HCT116 (cell line): ENCODE data around the gene CTIF. TPM values are rescaled to one million over a fixed set of nuclear protein-coding genes. Genes with fewer than 3 reads are reported as not detected.

Source experiments
- ATAC-seq: fragments of 200-7000 bp; cut with Tn5 transposase; 2 replicates; pipeline ENCODE4 v1.9.1; 2020; ENCODE audit warnings: mild to moderate bottlenecking, moderate library complexity
- BruUV-seq: library from RNA; stranded (reverse); fragments of 400-500 nt; replicated peaks from 2 replicates; lab custom pipeline; 2021; lab: Mats Ljungman, UMichigan
- CTCF ChIA-PET: fragments of 300-600 bp; sonication (Branson Sonifier 250); formaldehyde crosslinking; loops from one replicate; lab custom pipeline; 2021; ENCODE audit warnings: antibody characterized with exemption; lab: Charles Lee
- POLR2A ChIA-PET: fragments of 300-600, 350-600 bp; sonication (Branson Sonifier 250); formaldehyde crosslinking; loops from one replicate; lab custom pipeline; 2021; ENCODE audit warnings: antibody characterized with exemption; lab: Charles Lee
- RAD21 ChIA-PET, 2 experiments: fragments of 300-600 bp; sonication (Branson Sonifier 250); formaldehyde crosslinking; loops; one replicate each; lab custom pipeline; 2023; ENCODE audit warnings: low total read pairs in 2 of 2; ENCODE audit not compliant: uncharacterized antibody in 2 of 2, unreplicated experiment in 2 of 2, low non-redundant PET in 1 of 2; lab: Charles Lee
- DNase-seq: peaks from one replicate; pipeline ENCODE4 v3.0.0-alpha.2; 2010; ENCODE audit warnings: low read depth, low spot score
- H2AFZ ChIP-seq: fragments of 200-600 bp; shearing (Covaris generic), sonication (generic); 2 replicates; pipeline ENCODE4 v1.6.1; 2017; ENCODE audit warnings: low read depth, mixed run types, mixed read lengths, antibody characterized with exemption, low read length; ENCODE audit not compliant: poor library complexity, severe bottlenecking
- H3K27ac ChIP-seq: 2 replicates; pipeline ENCODE4 v1.5.1; 2012; ENCODE audit warnings: low read depth, low read length
- H3K27me3 ChIP-seq: fragments of 200-600 bp; sonication (generic); 2 replicates; pipeline ENCODE4 v1.6.1; 2016; ENCODE audit warnings: mixed run types, low read length, mixed read lengths; ENCODE audit not compliant: insufficient read depth
- H3K36me3 ChIP-seq, 2 experiments: fragments of 200-500 bp in 1 of 2; fragments of 200-600 bp in 1 of 2; sonication (Bioruptor generic) in 1 of 2; sonication (generic) in 1 of 2; 2 replicates each; pipeline versions ENCODE4 v1.5.1 to v1.6.1; 2014 to 2016; ENCODE audit warnings: low read length in 2 of 2, inconsistent platforms in 1 of 2, mixed read lengths in 1 of 2, mixed run types in 1 of 2; ENCODE audit not compliant: insufficient read depth in 2 of 2, control insufficient read depth in 1 of 2
- H3K4me1 ChIP-seq, 2 experiments: fragments of 200-600 bp in 1 of 2; sonication (generic) in 1 of 2; 2 replicates each; pipeline versions ENCODE4 v1.5.1 to v1.6.1; 2012 to 2017; ENCODE audit warnings: low read length in 2 of 2, inconsistent platforms in 1 of 2, mild to moderate bottlenecking in 1 of 2, mixed read lengths in 1 of 2, mixed run types in 1 of 2, moderate library complexity in 1 of 2; ENCODE audit not compliant: insufficient read depth in 2 of 2, control insufficient read depth in 1 of 2
- H3K4me2 ChIP-seq: fragments of 200-600 bp; sonication (generic); 2 replicates; pipeline ENCODE4 v1.6.1; 2017; ENCODE audit warnings: mixed run types, low read length, mixed read lengths
- H3K4me3 ChIP-seq, 2 experiments: fragments of 200-600 bp in 1 of 2; sonication (generic) in 1 of 2; replicated peaks in 1 of 2; 2 replicates each; pipeline ENCODE4 v1.5.1; 2011 to 2016; ENCODE audit warnings: low read length in 2 of 2, control low read depth in 1 of 2, low read depth in 1 of 2, mild to moderate bottlenecking in 1 of 2, mixed read lengths in 1 of 2, mixed run types in 1 of 2
- H3K79me2 ChIP-seq: fragments of 200-600 bp; sonication (generic); 2 replicates; pipeline ENCODE4 v1.6.1; 2017; ENCODE audit warnings: mild to moderate bottlenecking, mixed run types, low read length, moderate library complexity, mixed read lengths; ENCODE audit not compliant: insufficient read depth
- H3K9ac ChIP-seq: fragments of 200-600 bp; sonication (generic); 2 replicates; pipeline ENCODE4 v1.6.1; 2016; ENCODE audit warnings: low read length, mixed read lengths
- H3K9me2 ChIP-seq: fragments of 200-600 bp; sonication (generic), shearing (Covaris generic); 2 replicates; pipeline ENCODE4 v1.6.1; 2017; ENCODE audit warnings: mixed run types, mild to moderate bottlenecking, moderate library complexity; ENCODE audit not compliant: insufficient read depth
- H3K9me3 ChIP-seq, 2 experiments: fragments of 200-500 bp in 1 of 2; fragments of 200-600 bp in 1 of 2; sonication (Bioruptor generic) in 1 of 2; sonication (generic) in 1 of 2; 2 replicates each; pipeline ENCODE4 v1.6.1; 2014 to 2017; ENCODE audit warnings: low read length in 2 of 2, mixed read lengths in 2 of 2, inconsistent platforms in 1 of 2, low read depth in 1 of 2, mild to moderate bottlenecking in 1 of 2, mixed run types in 1 of 2, moderate library complexity in 1 of 2; ENCODE audit not compliant: control insufficient read depth in 1 of 2, insufficient read depth in 1 of 2
- H4K20me1 ChIP-seq: fragments of 200-600 bp; sonication (generic), shearing (Covaris generic); 2 replicates; pipeline ENCODE4 v1.6.1; 2017; ENCODE audit warnings: mixed run types, mild to moderate bottlenecking, moderate library complexity; ENCODE audit not compliant: insufficient read depth
- CBX3 ChIP-seq: IDR thresholded peaks from 2 replicates; pipeline ENCODE4 v1.6.1; 2012; ENCODE audit warnings: low read depth
- CEBPB ChIP-seq: IDR thresholded peaks from 2 replicates; pipeline ENCODE4 v1.6.1; 2012; ENCODE audit warnings: low read depth
- EGR1 ChIP-seq: IDR thresholded peaks from 2 replicates; pipeline ENCODE4 v1.6.1; 2012; ENCODE audit warnings: low read depth
- ELF1 ChIP-seq: IDR thresholded peaks from 2 replicates; pipeline ENCODE4 v1.6.1; 2012; ENCODE audit warnings: low read depth, borderline replicate concordance
- EZH2 ChIP-seq: fragments of 200-600 bp; sonication (generic); IDR thresholded peaks from 2 replicates; pipeline ENCODE4 v1.6.1; 2017; ENCODE audit warnings: antibody characterized with exemption, mixed run types
- EZH2phosphoT487 ChIP-seq: fragments of 200-600 bp; IDR thresholded peaks from 2 replicates; pipeline ENCODE4 v1.6.1; 2018; ENCODE audit warnings: antibody characterized with exemption, borderline replicate concordance
- FOSL1 ChIP-seq: IDR thresholded peaks from 2 replicates; pipeline ENCODE4 v1.6.1; 2012; ENCODE audit warnings: low read depth
- POLR2A ChIP-seq: IDR thresholded peaks from 2 replicates; pipeline ENCODE4 v1.7.0; 2011; ENCODE audit warnings: borderline replicate concordance; ENCODE audit not compliant: insufficient read depth, insufficient read length; ENCODE audit errors: extremely low read depth
- SIN3A ChIP-seq: IDR thresholded peaks from 2 replicates; pipeline ENCODE4 v1.6.1; 2012; ENCODE audit warnings: low read depth
- TCF7L2 ChIP-seq: IDR thresholded peaks from 2 replicates; pipeline ENCODE4 v1.7.0; 2011; ENCODE audit warnings: borderline replicate concordance, inconsistent platforms; ENCODE audit not compliant: insufficient read depth, insufficient read length; ENCODE audit errors: extremely low read depth
- ZFX ChIP-seq: fragments of 450-650 bp; IDR thresholded peaks from 2 replicates; pipeline ENCODE4 v1.6.1; 2017
- intact Hi-C: fragments of 100-400 bp; cut with micrococcal nuclease; formaldehyde crosslinking; loops from 2 replicates; pipeline ENCODE4 v1.10.0; 2022
- total RNA-seq: library from RNA; stranded (reverse); gene quantifications from one replicate; pipeline ENCODE4 v1.2.1, GENCODE V29; 2021; ENCODE audit not compliant: unreplicated experiment
- TF ChIP-seq, protein P1 (sequence below): IDR thresholded peaks from 2 replicates; pipeline ENCODE4 v1.6.1; 2011; ENCODE audit warnings: mild to moderate bottlenecking, low read length, moderate library complexity; ENCODE audit not compliant: insufficient replicate concordance; ENCODE audit errors: extremely low read depth
- TF ChIP-seq, protein P2 (sequence below): IDR thresholded peaks from 2 replicates; pipeline ENCODE4 v1.6.1; 2012
- TF ChIP-seq, protein P3 (sequence below), 3 experiments: fragments of 200-600 bp in 1 of 3; sonication (generic) in 1 of 3; IDR thresholded peaks in 2 of 3; conservative IDR thresholded peaks in 1 of 3; 2 replicates each; pipeline ENCODE4 v1.5.1; 2012 to 2017; ENCODE audit warnings: low read depth in 2 of 3, low read length in 2 of 3, antibody characterized with exemption in 1 of 3, borderline replicate concordance in 1 of 3, control low read depth in 1 of 3, mild to moderate bottlenecking in 1 of 3, mixed read lengths in 1 of 3, mixed run types in 1 of 3, moderate library complexity in 1 of 3; ENCODE audit not compliant: insufficient read depth in 1 of 3

Gene CTIF
- total RNA-seq, 1 experiment from 2014 or later, result 19.7 TPM

DNA sequence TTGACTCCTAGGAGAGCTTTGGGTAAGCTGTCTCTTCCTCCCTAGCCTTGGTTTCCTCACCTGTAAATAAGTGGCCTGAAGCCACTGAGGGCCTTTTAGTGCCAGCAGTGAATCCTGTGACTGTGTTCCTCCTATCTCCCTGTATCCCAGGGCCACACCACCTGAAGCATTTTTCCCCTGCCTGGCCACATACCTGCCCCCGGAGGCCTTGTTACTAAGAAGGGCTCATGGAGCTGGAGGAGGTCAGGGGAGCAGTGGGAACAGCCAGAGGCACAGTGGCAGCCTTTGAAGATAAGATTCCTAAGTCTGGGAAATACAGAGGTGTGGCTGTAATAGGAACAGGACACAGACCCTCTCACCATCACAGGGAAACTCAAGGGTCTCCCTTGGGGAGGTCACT, 249.5 kb downstream of the CTIF start:
- H3K9me2 ChIP-seq, result no peaks in the 10 kb centered on the region
- no peaks in the 10 kb centered on the region for H3K27me3 ChIP-seq
- TF ChIP-seq, protein P1, sequence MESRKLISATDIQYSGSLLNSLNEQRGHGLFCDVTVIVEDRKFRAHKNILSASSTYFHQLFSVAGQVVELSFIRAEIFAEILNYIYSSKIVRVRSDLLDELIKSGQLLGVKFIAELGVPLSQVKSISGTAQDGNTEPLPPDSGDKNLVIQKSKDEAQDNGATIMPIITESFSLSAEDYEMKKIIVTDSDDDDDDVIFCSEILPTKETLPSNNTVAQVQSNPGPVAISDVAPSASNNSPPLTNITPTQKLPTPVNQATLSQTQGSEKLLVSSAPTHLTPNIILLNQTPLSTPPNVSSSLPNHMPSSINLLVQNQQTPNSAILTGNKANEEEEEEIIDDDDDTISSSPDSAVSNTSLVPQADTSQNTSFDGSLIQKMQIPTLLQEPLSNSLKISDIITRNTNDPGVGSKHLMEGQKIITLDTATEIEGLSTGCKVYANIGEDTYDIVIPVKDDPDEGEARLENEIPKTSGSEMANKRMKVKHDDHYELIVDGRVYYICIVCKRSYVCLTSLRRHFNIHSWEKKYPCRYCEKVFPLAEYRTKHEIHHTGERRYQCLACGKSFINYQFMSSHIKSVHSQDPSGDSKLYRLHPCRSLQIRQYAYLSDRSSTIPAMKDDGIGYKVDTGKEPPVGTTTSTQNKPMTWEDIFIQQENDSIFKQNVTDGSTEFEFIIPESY, result no peak
- TF ChIP-seq EGR1, result no peak
- TF ChIP-seq CEBPB, result no peak
- TF ChIP-seq TCF7L2, result no peak
- TF ChIP-seq, protein P2, sequence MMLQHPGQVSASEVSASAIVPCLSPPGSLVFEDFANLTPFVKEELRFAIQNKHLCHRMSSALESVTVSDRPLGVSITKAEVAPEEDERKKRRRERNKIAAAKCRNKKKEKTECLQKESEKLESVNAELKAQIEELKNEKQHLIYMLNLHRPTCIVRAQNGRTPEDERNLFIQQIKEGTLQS, result no peak
- no peak for TF ChIP-seq EZH2phosphoT487
- TF ChIP-seq ZFX, result no peak
- TF ChIP-seq POLR2A, result no peak
- TF ChIP-seq CBX3, result no peak
- TF ChIP-seq EZH2, result no peak
- no peak for TF ChIP-seq FOSL1
- TF ChIP-seq, protein P3, sequence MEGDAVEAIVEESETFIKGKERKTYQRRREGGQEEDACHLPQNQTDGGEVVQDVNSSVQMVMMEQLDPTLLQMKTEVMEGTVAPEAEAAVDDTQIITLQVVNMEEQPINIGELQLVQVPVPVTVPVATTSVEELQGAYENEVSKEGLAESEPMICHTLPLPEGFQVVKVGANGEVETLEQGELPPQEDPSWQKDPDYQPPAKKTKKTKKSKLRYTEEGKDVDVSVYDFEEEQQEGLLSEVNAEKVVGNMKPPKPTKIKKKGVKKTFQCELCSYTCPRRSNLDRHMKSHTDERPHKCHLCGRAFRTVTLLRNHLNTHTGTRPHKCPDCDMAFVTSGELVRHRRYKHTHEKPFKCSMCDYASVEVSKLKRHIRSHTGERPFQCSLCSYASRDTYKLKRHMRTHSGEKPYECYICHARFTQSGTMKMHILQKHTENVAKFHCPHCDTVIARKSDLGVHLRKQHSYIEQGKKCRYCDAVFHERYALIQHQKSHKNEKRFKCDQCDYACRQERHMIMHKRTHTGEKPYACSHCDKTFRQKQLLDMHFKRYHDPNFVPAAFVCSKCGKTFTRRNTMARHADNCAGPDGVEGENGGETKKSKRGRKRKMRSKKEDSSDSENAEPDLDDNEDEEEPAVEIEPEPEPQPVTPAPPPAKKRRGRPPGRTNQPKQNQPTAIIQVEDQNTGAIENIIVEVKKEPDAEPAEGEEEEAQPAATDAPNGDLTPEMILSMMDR (IDR thresholded peaks at IDR 0.05 in 2 of 3, conservative IDR thresholded peaks at IDR 0.05 in 1 of 3; ENCODE audit: borderline replicate concordance in 1 of 3, insufficient read depth in 1 of 3, low read depth in 2 of 3, low read length in 2 of 3), result no peak
- no peak for TF ChIP-seq SIN3A
- TF ChIP-seq ELF1, result no peak
- POLR2A ChIA-PET, result no interaction called here
- ATAC-seq (no peak), DNase-seq (no peak)
- H2AFZ ChIP-seq, result no peak overlapping the region
- RAD21 ChIA-PET, result no interaction called here
- no peaks in the 10 kb centered on the region for H3K9me3 ChIP-seq
- no peaks in the 10 kb centered on the region for H3K36me3 ChIP-seq
- no peak overlapping the region for H3K4me3 ChIP-seq
- H3K9ac ChIP-seq, result no peak overlapping the region
- CTCF ChIA-PET, result no interaction called here
- H3K4me2 ChIP-seq, result no peak overlapping the region
- BruUV-seq, result no TSS peak
- no peaks in the 10 kb centered on the region for H4K20me1 ChIP-seq
- intact Hi-C loops, result no loop called here
- no peak overlapping the region for H3K27ac ChIP-seq
- H3K4me1 ChIP-seq, result peaks cover 17 to 28% of the 10 kb centered on the region in 2 experiments
- no peaks in the 10 kb centered on the region for H3K79me2 ChIP-seq
